Astrocyte of the spinal cord (primary cell): ENCODE data around the gene CERKL.

Experiments
- DNase-seq: peaks from one replicate; pipeline ENCODE4 v3.0.0; 2011; ENCODE audit warnings: low read depth, low spot score
- H3K4me3 ChIP-seq: 2 replicates; pipeline ENCODE4 v1.5.1; 2011; ENCODE audit warnings: low read depth, mild to moderate bottlenecking, low read length, moderate library complexity
- in situ Hi-C: cut with HindIII; loops from 2 replicates; pipeline ENCODE4 v1.10.0; 2017; ENCODE audit warnings: low sequenced_read_pairs
- TF ChIP-seq, protein P1 (sequence below): IDR thresholded peaks from 2 replicates; pipeline ENCODE4 v1.5.1; 2012; ENCODE audit warnings: low read depth, mild to moderate bottlenecking, low read length, inconsistent platforms

CERKL gene

DNA sequence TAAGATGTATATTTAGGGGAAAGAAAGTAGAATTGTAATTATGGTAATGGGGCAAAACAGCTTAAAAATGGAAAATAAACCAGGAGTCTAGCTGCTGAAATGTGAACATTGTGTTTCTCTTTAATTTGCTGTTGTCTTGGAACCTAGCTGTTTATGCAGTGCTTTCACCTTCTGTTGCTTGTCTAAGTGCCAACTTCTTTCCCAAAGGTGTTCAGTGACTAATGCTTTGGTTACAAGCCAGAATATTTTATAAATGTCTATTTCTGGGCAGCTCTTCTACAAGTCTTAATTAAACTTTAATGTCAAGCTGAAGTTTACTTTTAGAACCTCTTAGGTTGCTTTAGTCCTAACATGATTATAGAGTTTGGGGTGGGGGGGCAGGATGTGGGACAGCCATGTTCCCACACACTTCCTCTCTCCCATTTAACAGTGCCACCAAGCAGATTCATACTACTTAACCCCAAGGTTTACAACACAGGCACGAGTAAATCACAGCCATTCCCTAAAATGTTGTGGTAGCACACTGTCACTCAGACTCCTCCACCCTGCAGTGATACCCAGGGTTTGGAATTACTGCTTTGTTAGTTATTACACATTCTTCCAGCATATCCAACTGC, 139.1 kb downstream of the CERKL start:
- no peak for DNase-seq
- in situ Hi-C loops, result no loop called here
- no peak overlapping the region for H3K4me3 ChIP-seq
- TF ChIP-seq, protein P1, sequence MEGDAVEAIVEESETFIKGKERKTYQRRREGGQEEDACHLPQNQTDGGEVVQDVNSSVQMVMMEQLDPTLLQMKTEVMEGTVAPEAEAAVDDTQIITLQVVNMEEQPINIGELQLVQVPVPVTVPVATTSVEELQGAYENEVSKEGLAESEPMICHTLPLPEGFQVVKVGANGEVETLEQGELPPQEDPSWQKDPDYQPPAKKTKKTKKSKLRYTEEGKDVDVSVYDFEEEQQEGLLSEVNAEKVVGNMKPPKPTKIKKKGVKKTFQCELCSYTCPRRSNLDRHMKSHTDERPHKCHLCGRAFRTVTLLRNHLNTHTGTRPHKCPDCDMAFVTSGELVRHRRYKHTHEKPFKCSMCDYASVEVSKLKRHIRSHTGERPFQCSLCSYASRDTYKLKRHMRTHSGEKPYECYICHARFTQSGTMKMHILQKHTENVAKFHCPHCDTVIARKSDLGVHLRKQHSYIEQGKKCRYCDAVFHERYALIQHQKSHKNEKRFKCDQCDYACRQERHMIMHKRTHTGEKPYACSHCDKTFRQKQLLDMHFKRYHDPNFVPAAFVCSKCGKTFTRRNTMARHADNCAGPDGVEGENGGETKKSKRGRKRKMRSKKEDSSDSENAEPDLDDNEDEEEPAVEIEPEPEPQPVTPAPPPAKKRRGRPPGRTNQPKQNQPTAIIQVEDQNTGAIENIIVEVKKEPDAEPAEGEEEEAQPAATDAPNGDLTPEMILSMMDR, result no peak

DNA sequence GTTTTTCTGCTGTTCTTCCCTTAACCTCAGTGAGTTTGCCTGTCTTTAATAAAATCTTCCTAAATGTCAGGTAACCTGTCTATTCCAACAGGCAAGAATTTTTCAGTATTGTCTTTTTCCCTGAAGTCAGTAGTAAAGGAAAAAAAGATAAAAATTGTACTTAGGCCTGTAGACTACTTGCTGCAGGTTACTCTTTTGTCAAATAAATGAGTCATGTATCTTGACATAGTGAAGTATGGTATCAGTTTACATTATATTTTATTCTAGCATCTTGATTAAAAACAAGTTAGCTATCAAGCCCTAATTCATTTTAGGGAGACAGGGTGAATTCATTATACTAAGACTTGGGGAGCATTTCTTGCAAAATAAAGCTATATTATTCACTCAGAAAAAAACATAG, 139.9 kb downstream of the CERKL start:
- TF ChIP-seq, protein P1, result no peak
- in situ Hi-C loops, result no loop called here
- DNase-seq, result no peak
- H3K4me3 ChIP-seq, result no peak overlapping the region

GRCh38 chr2:181515719-181516118, 141.2 kb downstream of the CERKL start:
- H3K4me3 ChIP-seq, result no peak overlapping the region
- DNase-seq, result no peak
- in situ Hi-C loops, result no loop called here
- TF ChIP-seq, protein P1, result no peak

DNA sequence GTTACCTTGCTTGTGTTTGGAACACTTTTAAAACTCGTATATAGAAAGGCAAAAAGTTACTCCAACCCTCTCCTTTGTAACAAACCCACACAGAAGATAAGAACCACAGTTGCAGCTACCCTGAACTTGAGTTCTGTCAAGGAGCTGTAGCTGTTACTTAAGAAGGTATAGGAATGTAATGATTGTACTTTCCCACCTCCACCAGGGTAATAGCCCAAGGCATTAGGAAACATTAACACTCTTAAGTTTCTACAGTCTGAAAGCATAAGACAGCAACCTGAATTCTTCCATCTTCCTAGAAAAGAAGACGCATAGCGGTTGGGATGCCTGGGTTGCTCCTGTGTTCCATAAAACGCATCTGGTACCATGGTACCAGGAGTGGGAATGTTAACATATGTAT, 156.7 kb downstream of the CERKL start:
- in situ Hi-C loops, result no loop called here
- no peak overlapping the region for H3K4me3 ChIP-seq
- DNase-seq, result no peak
- TF ChIP-seq, protein P1, result no peak

DNA sequence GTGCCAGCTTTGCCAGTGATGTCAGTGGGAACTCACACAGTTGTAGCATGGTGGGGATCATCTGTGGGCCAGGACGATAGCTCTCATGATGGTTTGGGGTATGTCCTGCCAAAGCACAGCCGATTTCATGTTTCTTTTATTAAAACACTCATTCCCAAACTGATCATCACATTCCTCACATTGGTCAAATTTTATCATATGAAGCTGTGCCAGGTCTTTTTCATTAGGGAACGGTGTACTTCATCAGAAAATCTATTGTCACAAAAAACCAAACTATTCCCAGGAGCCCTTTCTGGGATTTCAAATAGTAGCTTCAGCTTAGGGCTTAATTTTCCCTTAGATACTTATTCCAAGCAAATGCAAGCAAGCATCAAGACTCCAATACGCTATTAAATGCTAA, 157.7 kb downstream of the CERKL start:
- in situ Hi-C loops, result no loop called here
- DNase-seq, result no peak
- TF ChIP-seq, protein P1, result no peak
- no peak overlapping the region for H3K4me3 ChIP-seq
